NT2/D1 (cell line): ENCODE data around the gene LIMD2.

ENCODE experiments used
- SUZ12 ChIP-seq: IDR thresholded peaks from 2 replicates; pipeline ENCODE4 v1.6.1; 2011; ENCODE audit not compliant: insufficient read length, insufficient read depth; ENCODE audit errors: extremely low read depth
- YY1 ChIP-seq: IDR thresholded peaks from 2 replicates; pipeline ENCODE4 v1.6.1; 2011; ENCODE audit not compliant: insufficient read length, insufficient read depth
- ZNF274 ChIP-seq: IDR thresholded peaks from 2 replicates; pipeline ENCODE4 v1.6.1; 2011; ENCODE audit warnings: mild to moderate bottlenecking, low read depth, low read length

- TF ChIP-seq ZNF274 (no peak), YY1 (no peak), SUZ12 (no peak)
Measured at GRCh38 chr17:63689479-63689878, 10.4 kb downstream of the LIMD2 start.
